Osteoblast (primary cell): ENCODE results near the gene OR2V2. TPM values are rescaled to one million over a fixed set of nuclear protein-coding genes. Genes with fewer than 3 reads are reported as not detected.

Experiments used
- DNase-seq: peaks from one replicate; pipeline ENCODE4 v3.0.0; 2011; ENCODE audit warnings: low spot score, mixed read lengths; ENCODE audit not compliant: insufficient read length; ENCODE audit errors: missing footprints
- H2AFZ ChIP-seq: 2 replicates; pipeline ENCODE4 v1.6.0; 2011; ENCODE audit warnings: mild to moderate bottlenecking, low read length
- H3K27ac ChIP-seq: 2 replicates; pipeline ENCODE4 v1.5.1; 2011; ENCODE audit warnings: mild to moderate bottlenecking, low read depth, low read length, moderate library complexity
- H3K27me3 ChIP-seq: 2 replicates; pipeline ENCODE4 v1.6.0; 2012; ENCODE audit warnings: mild to moderate bottlenecking, control low read depth, inconsistent platforms, low read length, moderate library complexity; ENCODE audit not compliant: insufficient read depth
- H3K36me3 ChIP-seq: 2 replicates; pipeline ENCODE4 v1.5.1; 2011; ENCODE audit warnings: mild to moderate bottlenecking, low read length, control low read depth, moderate library complexity; ENCODE audit not compliant: insufficient read depth
- H3K4me1 ChIP-seq: 2 replicates; pipeline ENCODE4 v1.5.1; 2011; ENCODE audit warnings: mild to moderate bottlenecking, low read length, control low read depth, moderate library complexity; ENCODE audit not compliant: insufficient read depth
- H3K4me2 ChIP-seq: 2 replicates; pipeline ENCODE4 v1.6.0; 2011; ENCODE audit warnings: mild to moderate bottlenecking, low read length; ENCODE audit not compliant: insufficient read depth
- H3K4me3 ChIP-seq: fragments of 200-600 bp; sonication (generic); 3 replicates; pipeline ENCODE4 v1.5.1; 2012; ENCODE audit warnings: mild to moderate bottlenecking, low read length, inconsistent platforms; ENCODE audit not compliant: insufficient read depth
- H3K79me2 ChIP-seq: 2 replicates; pipeline ENCODE4 v1.6.0; 2012; ENCODE audit warnings: mild to moderate bottlenecking, low read length, control low read depth, inconsistent platforms; ENCODE audit not compliant: insufficient read depth
- H3K9me3 ChIP-seq: 2 replicates; pipeline ENCODE4 v1.5.1; 2011; ENCODE audit warnings: low read depth, low read length, control low read depth
- H4K20me1 ChIP-seq: 2 replicates; pipeline ENCODE4 v1.6.0; 2012; ENCODE audit warnings: mild to moderate bottlenecking, low read length, control low read depth; ENCODE audit not compliant: insufficient read depth
- total RNA-seq: library from RNA; depleted of rRNA; stranded (reverse); fragments of >200 nt; gene quantifications from 2 replicates; pipeline ENCODE4 v1.2.3, GENCODE V29; 2012
- TF ChIP-seq, protein P1 (sequence below): IDR thresholded peaks from 2 replicates; pipeline ENCODE4 v1.5.1; 2011; ENCODE audit warnings: mild to moderate bottlenecking, low read depth, low read length, moderate library complexity; ENCODE audit errors: extremely low read depth

OR2V2 gene
- total RNA-seq, 1 donor = not detected

DNA sequence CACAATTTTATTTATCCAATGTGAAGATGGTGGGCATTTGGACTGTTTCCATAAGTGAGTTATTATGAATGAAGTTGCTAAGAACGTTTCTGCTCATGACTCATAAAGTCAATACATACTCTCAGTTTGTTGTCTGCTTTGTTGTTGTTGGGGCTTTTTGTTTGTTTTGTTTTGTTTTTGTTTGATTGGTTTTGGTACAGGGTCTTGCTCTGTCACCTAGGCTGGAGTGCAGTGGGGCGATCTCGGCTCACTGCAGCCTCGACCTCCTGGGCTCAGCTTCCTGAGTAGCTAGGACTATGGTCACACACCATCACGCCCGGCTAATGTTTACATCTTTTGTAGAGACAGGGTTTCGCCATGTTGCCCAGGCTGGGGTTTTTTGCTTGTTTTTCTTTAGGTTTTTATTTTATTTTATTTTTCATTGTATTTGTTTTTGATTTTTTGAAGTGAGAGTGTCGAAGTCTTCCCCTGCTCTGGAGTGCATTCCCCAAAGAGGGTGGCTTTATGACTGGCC is 39.7 kb downstream of the OR2V2 start:
- peak overlapping the region; percentile 84 for H3K4me2 ChIP-seq
- H2AFZ ChIP-seq = peak overlapping the region; percentile 78
- H3K9me3 ChIP-seq = no peaks in the 10 kb centered on the region
- H4K20me1 ChIP-seq = peaks cover 3% of the 10 kb centered on the region
- TF ChIP-seq, protein P1, sequence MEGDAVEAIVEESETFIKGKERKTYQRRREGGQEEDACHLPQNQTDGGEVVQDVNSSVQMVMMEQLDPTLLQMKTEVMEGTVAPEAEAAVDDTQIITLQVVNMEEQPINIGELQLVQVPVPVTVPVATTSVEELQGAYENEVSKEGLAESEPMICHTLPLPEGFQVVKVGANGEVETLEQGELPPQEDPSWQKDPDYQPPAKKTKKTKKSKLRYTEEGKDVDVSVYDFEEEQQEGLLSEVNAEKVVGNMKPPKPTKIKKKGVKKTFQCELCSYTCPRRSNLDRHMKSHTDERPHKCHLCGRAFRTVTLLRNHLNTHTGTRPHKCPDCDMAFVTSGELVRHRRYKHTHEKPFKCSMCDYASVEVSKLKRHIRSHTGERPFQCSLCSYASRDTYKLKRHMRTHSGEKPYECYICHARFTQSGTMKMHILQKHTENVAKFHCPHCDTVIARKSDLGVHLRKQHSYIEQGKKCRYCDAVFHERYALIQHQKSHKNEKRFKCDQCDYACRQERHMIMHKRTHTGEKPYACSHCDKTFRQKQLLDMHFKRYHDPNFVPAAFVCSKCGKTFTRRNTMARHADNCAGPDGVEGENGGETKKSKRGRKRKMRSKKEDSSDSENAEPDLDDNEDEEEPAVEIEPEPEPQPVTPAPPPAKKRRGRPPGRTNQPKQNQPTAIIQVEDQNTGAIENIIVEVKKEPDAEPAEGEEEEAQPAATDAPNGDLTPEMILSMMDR = no peak
- peak overlapping the region; percentile 30 for H3K27ac ChIP-seq
- peak overlapping the region; percentile 71 for H3K4me3 ChIP-seq
- H3K79me2 ChIP-seq = no peaks in the 10 kb centered on the region
- peaks cover 18% of the 10 kb centered on the region for H3K4me1 ChIP-seq
- H3K36me3 ChIP-seq = no peaks in the 10 kb centered on the region
- no peak for DNase-seq
- no peaks in the 10 kb centered on the region for H3K27me3 ChIP-seq

DNA sequence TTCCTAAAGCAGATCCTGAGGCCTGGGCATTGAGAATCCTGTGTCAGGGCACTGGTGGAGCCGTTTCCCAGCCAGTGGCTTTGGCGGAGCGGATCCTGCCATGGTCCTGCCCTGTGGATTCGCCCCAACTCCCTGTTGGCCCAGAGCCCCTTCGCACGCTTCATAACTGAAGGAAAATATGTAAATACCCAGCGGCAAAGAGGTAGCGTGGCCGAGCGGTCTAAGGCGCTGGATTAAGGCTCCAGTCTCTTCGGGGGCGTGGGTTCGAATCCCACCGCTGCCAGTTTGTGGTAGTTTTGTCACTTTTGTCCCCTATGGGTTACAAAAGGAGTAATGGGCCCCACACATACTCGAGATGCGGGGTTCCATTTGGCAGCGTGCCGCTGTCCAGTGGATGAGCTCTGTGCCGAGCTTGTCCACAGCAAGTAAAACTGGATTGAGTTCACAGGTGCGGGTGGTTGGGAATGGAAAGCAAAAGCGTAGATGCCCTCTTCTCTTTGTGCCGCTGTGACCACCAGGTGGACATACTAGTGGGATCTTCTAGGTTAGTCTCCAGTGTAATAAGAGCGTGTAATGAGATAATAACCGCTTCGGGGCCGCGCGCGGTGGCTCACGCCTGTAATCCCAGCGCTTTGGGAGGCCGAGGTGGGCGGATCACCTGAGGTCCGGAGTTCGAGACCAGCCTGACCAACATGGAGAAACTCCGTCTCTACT is 40.3 kb downstream of the OR2V2 start:
- Histone ChIP-seq H3K4me3 (peak overlapping the region; percentile 71), H3K79me2 (no peaks in the 10 kb centered on the region), H3K4me2 (peak overlapping the region; percentile 84), H3K36me3 (no peaks in the 10 kb centered on the region), H3K9me3 (no peaks in the 10 kb centered on the region), H2AFZ (peak overlapping the region; percentile 78), H3K27me3 (no peaks in the 10 kb centered on the region), H3K27ac (peak overlapping the region; percentile 58), H3K4me1 (peaks cover 23% of the 10 kb centered on the region), H4K20me1 (peaks cover 3% of the 10 kb centered on the region)
- DNase-seq = peak; percentile 93
- TF ChIP-seq, protein P1 = peak; percentile 38

DNA sequence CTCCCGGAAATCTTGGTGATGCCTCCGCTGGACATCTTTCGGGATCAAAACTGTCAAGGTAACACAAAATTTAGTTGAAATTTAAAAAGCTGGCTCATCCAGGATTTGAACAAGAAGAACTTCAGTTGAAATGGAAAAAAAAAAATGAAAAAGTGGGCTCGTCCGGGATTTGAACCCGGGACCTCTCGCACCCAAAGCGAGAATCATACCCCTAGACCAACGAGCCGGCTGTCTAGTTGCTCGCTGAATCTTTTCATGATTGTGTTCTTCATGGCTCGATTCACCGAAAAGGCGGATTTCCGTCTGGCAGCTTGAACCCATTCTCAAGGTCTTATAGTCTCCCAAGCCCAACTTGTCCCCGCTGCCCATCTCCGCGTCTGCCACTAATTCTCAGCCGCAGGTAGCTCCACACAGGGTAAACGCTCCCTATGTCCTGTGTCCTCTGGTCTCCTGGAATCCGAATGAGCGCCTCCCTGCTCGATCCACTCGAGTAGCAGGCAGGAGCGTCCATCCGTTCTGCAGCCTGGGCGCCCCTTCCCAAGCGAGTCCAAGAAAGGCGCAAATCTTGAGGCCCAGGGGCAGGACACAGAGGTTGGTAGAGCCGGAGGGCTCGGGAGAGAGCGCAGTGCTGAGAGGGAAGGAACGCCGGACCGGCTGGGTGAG is 41.4 kb downstream of the OR2V2 start:
- DNase-seq = peak; percentile 84
- H3K4me1 ChIP-seq = peaks cover 24% of the 10 kb centered on the region
- H3K79me2 ChIP-seq = no peaks in the 10 kb centered on the region
- H3K27me3 ChIP-seq = no peaks in the 10 kb centered on the region
- H3K27ac ChIP-seq = peak overlapping the region; percentile 80
- peak overlapping the region; percentile 95 for H3K4me2 ChIP-seq
- H3K9me3 ChIP-seq = no peaks in the 10 kb centered on the region
- no peaks in the 10 kb centered on the region for H3K36me3 ChIP-seq
- TF ChIP-seq, protein P1 = no peak
- H2AFZ ChIP-seq = peak overlapping the region; percentile 88
- peaks cover 3% of the 10 kb centered on the region for H4K20me1 ChIP-seq
- peak overlapping the region; percentile 71 for H3K4me3 ChIP-seq
